GM19438 (cell line): Measurements from ENCODE around the gene KCNQ1.

Experiments
- ATAC-seq: cut with Tn5 transposase; IDR thresholded peaks from one replicate; pipeline ENCODE4 v1.9.1; 2021; ENCODE audit warnings: low read depth; ENCODE audit not compliant: unreplicated experiment

Gene KCNQ1

DNA sequence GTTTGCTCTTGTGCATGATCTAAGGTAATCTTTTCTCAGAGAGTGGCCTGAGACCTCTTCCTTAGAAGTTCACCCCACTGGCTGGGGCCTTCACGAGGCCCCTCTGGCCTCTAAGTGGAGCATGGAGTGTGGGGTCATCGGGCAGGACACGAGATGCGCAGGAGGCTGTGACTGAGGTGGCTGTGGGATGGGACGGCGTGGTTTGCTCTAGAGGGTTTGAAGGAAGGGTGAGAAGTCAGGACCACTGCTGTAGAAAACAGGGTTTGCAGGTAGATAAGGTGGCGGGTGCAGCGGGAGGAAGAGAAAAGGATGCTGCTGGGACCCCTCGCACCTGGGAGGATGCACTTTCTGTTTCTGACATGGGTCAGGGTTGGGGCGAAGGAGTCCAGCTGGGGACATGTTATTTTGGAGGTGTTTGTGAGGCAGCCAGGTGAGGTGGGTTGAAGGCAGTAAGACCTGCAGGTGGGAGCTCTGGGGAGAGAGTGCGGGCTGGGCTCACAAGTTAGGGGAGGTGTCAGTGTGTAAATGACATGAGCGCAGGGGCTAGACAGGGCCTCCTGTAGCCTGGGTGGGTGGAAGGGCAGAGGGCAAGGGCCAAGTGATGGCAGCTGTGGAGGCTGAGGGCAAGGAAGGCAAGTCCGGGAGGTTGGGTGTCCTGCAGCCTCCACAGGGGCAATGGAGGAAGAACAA, 62.5 kb downstream of the KCNQ1 start:
- no peak for ATAC-seq

DNA sequence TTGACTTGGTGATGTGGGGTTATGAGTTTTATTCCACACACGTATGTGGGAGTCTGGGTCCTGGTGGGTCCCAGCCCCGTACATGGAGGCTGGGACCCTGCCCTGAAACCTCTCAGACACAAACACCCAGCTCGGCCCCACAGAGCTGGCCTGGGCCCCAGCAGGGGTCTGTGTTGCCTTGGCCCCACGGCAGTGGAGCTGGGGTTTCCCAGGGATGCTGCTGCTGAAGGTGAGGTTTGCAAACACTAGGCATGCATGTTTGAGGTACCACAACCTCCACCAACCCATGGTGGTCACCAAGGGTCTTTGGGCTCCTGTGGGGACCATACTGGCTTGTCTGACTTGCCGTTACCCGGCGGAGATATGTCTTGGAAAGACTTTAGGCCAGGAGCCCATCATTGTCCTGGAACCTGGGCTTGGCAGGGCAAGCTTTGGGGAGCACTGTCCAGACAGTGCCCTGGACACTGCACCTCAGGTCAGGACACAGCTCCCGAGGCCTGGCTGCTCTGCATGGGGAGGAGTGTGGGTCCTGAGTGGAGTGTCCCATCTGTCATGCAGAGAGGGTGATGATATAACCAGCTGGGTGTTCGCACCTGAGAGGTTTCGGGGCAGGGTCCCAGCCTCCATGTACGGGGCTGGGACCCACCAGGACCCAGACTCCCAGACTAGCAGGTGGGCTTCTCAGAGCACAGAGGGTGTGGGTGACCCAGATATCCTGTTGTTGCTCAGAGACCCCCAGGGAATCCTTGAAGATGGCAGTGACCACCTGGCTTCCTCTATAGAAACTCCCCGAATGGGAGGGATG, 63.3 kb downstream of the KCNQ1 start:
- no peak for ATAC-seq

DNA sequence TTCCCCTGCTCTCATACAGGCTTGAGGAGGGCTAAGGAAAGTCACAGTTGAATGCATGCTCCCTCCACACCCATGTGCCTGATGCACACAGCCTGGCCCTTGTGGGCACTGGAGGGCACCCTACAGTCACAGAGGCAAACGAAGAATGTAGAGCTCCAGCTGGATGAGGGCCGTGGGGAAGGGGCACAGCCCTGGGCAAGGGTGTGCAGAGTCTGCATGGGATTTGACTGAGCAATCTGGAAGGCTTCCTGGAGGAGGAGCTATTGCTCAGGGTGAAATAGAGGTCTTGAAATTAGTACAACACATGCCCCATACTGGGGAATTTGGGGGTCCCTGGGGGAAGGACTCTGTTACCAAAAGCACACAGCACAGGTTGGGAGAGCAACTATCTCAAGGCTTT, 64.0 kb downstream of the KCNQ1 start:
- ATAC-seq = no peak

DNA sequence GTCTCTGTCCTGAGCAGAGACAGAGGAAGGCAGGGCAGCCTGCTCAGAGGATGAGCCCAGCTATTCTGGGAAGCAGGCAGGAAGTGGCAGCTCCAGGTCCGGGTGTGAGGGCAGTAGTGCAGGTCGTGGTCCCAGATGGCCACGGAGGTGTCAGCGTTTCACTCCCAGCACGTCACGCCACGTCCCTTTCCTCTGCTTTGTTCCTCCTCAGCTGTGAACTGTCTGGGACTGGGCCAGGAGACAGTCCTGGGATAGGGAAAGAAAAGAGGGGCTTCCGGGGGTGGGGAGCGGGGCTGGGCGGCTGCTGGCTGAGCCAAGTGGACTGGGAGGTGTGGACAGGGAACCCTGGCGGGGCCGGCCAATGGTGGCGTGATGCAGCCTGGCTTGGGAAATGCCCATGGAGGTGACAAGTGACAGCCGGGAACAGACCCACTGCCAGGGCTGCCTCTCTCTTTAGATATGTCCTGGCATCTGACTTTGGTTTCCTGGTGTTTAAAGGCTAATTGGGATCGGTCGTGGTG, 64.7 kb downstream of the KCNQ1 start:
- ATAC-seq = no peak

DNA sequence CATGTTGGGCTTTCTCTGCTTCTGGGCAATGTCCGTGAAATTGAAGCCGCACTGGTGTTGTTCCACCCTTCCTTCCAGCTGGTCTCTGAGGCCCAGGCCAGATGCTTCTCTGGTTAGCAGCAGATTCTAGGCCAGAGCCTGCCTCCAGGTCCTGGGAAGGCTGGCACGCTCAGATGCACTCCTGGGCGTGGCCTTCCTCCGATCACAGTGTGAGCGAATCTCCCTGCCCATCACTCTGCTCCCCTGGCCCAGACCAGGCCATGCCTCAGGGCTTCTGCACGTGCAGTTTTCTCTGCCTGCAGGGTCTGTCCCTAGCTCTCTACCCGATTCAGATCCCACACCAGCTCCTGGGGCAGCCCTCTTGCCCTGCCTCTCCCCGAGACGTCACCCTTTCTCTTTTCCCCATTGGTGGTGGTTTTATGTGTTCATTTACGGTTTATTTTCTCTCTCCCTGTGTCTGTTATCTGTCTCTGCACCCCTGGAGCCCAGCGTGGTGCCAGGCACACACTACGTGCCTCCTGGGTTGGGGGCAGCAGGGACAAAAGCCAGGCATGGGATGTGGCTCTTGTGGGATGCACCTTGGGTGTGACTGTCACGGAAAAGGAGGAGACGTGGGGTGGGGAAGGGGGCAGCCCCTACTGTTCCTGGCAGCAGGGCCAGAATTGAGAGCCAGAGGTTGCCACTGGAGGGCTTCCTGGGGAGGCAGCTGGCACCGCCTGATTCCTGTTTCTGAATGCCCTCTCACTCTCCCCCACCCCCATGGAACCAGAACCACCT, 66.0 kb downstream of the KCNQ1 start:
- ATAC-seq = no peak

DNA sequence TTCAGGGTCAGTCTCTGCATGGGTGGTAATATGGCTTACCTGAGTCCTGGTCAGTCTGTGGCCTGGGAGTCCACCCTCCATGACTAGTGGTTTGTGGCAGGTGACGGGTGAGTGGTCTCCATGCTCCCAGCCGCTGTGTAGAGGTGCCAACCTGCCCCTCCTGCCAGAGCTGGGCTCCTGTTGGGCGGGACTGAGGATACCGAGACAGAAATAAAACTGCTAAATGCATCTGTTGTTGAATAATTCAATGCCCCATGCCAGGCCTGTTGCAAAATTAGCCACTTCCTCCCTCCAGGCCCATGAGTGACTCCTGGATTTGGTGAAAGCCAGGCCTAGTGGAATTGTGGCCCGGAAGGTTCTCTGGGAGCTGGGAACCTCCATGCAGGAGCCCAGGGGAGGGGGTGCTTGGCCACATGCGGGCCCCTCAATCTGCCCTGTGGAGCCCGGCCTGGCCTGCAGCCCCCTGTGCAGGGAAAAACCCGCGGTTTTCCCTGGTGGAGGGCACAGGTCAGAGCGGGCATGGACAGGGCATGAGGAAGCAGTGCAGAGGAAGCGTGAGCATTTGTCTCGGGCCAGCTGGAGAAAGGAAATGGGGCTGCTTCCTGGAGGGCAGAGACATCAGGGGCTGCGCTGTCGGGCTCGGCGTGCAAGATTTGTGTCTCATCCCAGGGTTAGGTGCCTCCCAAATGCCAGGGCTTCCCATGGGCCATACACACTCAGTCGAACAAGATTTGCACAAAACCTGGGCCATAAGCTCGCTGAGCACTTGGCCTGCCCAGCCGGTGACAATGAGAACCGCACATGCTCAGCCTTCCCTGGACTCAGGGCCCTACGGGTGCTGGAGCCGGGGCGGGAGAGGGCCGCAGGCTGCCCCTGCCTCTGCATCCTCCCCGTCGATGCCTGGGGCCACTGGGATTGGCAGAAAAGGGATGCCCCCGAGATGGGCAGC, 66.9 kb downstream of the KCNQ1 start:
- ATAC-seq = no peak

DNA sequence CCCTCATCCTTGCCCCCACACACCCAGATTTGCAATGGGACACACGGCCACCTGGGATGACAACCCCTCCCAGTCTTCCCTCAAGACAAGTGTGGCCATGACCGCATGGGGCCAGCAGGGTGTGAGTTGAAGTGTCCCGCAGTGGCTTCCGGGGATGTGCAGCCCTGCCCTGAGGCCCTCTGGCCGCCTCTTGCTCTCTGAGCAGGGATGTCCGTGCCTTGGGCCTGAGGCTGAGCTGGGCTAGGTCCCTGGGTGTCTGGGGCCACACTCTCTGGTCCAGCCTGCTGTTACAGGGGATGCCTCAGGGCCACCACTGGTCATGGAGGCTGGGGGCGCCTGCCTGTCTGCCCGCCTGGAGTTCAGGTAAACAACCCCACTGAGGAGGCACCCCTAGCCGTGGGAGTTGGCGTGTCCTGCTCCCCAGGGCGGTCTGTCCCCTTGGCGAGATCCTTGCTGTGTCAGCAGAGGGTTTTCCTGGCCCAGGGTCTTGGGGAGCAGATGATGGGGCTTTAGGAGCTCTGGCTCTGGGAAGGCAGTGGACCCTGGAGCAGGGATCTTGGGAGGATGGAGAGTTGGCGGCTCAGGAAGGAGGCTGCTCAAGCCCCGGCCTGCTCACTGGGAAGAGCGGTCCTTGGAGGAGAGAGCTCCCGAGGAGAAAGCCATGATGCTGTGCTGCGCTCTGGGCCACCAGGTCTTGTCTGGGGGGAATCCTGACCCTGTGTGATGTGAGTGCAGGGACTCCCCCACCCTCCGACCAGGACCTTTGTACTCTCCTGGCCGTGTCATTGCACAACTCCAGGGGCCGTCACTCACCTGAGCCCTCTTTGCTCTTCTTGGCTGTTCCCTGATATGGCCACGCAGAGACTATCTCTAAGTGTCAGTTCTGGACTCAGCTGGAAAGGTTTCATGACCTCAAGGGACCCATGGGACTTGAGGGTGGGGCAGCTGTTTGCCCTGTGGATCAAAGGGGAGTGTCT, 67.9 kb downstream of the KCNQ1 start:
- ATAC-seq = no peak

DNA sequence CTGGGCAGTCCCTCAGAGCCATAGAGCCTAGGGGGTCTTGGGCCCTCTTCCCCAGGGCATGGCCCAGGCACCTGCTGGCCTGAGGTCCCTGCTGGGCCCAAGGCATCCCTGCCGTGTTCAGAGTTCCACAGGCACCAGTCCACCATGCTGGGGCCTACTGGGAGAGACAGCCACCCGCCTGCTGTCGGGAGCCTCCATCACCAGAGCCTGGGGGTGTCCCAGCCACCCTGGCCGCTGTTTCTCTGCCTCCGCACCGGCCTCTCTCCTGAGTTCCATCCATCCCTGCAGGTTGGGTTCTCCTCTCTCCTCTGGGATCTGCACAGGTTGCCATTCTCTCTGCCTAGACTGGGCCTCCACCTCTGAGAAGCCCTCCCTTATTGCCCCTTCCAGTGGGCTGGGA, 68.6 kb downstream of the KCNQ1 start:
- no peak for ATAC-seq

DNA sequence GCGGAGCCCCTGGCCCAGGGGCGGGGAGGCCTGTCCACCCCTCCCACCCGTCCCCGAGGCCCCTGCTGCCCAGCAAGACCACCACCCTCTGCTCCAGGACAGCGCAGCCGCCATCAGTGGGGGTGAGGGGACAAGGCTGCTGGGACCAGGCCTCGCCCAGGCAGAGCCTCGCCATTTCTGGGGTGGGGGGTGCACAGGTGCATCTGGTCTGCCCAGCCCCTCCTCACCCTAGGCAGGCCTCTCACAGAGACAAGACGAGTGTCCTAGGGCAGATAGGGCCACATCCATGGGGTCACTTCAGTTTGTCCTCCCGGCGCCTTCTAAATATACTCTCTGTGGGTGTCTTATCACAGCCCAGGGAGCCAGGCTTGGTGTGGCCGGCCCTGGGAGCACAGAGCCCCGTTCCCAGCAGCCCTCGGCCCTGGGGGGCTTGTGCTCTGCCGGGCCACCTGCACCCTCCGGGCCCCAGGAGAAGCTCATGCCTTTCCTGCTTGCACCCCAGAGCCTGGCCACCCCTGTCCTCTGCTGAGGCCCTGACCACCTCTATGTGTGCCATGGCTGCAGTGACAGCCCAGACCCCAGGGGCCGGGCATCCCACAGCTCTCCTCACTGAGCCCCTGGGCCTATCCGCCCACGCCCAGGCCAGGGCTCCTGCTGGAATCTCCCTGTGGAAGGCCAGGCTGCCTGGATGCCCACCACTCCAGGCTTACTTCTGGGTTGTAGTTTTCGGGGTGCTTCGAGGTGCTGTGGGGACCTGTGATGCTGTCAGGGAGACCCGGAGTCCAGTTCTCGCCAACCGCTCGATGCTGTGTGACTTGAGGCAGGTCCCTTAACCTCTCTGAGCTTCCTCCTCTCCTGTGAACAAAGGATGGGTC, 70.8 kb downstream of the KCNQ1 start:
- ATAC-seq = no peak

DNA sequence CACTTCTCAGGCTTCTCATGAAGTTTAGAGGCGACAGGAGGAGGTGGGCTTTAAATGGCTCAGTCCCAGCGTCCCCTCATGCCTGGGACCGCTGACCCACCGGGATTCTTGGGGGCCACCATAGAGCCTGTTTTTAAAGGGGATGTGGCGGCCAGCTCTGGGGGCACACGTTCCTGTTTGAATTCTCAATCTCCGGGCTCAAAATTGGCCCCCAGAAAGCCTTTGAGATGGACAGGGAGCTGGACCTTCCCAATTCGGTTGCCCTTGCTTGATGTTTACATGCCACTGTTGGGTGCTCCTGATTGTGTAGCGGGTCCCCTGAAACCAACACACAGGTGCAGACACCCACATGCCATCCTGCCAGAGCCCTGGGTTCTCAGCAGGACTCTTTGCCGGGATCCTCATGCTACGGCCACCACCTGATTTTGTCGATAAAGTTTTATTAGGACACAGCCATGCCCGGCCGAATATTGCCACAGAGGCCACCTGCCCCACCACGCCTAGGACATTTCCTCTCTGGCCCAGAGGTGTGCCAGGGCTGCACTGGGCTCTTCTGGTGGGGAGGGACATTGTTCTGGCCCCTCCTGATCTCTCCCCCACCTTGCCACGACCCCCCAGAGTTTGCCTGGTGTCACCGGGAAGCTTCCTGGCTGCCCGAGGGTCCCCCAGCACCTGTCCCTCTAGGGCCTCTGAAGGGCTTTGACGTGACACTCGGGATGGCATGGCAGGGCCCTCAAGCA, 71.6 kb downstream of the KCNQ1 start:
- no peak for ATAC-seq

DNA sequence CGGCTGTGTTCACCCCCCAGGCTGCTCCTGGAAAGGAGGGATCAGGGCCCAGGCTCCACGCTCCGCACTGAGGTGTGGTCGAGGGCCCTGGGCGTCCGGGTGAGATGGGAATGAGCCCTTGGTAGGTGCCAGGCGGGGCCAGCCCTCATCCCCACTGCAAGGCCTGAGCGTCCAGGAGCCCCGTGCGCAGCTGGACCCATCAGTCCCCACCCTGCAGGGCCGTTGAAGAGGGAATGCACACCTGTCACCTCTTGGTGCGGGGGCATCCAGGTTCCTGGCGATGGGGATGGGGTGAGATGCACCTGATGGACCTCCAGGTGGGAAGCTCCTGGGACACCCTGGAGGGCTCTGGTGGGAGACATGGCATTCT, 72.2 kb downstream of the KCNQ1 start:
- no peak for ATAC-seq

DNA sequence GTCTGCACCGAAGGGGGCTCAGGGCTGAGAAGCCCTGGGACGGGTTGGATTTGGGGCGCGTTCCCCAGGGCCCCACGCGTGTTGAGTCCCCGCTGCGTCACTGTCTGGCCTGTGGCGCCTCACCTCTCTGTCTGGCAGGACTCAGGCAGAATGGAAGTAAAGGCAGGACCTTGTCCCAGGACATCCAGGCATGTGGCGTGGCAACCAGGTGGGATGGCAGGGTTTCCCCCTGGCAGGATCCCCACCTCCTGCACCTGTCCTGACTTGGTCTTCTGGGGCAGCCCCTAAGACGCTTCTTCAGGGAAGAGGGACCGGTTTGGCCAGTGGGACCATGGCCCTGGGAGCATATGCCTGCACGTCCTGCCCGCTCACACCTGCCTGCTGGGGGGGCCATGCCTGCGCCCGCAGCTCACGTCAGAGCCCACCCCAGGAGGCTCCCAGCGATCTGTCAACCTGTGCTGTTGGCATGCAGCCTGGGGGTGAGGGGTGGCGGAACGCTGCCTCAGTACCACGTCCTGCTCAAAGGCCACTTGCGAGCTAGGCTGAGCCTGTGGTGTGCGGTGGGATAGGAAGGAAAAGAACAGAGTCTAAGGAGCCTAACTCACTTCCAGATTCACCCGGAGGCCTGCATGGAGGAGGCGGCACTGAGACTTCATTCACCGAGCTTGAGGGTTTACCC, 72.7 kb downstream of the KCNQ1 start:
- ATAC-seq = no peak

DNA sequence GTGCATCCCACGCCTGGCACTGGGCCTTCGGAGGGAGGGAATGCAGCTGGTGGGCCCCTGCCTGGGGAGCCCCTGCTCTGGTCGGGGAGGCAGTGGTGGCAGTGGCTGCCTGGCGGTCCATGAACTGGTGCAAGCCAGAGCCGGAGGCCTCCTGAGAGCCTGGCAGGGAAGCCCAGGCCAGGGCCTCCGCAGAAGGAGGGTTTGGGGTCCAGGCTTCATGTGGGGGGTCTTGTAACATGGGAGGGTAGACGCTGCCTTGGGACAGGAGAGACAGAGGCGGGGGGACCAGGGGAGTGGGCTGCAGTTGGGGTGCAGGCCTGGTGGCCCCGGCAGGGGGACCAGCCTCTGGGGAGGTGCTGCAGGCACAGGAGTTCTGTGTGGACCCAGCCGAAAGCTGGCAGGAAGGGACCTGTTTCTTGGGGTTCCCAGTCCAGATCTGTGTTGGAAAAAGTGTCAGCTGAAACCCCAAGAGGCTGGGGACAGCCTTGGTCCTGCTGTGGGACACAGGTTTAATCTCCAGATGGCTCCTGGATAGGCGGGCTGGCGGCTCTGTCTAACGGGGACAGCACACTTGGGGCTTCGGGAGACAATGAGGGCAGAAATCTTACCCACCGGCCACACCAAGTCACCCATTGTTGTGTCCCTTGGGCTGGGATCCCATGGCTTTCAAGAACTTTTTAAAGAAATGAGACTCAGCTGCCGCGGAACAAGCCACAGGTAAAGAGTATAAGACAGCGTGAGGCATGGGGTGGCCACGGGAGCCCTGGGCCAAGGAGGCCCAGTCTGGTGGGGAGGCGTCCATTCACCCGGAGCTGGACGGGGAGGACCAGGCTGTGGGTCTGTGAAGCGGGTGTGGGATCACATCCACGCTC, 73.5 kb downstream of the KCNQ1 start:
- no peak for ATAC-seq

DNA sequence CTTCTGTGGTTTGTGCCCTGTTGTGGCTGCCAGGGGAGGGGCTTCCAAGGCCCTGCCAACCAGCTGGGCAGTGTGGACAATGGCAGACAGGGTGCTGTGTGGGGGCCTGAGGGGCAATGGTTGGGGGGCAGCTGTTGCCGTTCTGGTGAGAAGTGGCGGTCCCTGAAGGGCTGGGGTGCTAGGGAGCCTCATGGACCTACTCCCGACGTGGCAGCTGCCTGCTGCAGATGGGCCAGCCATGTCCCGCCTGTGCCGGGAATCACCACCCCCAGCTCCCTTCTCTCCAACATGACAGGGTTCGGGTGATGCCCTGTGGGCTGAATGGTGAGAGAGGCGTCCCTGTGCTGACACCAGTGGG, 74.2 kb downstream of the KCNQ1 start:
- no peak for ATAC-seq

DNA sequence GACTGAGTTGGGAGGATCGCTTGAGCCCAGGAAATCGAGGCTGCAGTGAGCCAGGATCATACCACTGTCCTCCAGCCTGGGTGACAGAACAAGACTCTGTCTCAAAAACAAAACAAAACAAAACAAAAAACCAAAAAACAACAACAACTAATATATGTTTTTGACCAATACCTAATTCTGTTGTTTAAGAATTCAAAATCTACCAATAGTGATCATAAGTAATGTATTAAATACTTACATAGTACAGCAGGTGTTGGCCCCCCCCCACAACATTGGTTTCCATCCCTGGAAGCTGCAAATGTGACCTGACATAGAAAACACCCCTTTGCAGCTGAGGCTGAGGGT, 74.7 kb downstream of the KCNQ1 start:
- no peak for ATAC-seq
